CD4-positive, alpha-beta T cell (primary cell): ENCODE measurements around the gene BDH1. TPM values are rescaled to one million over a fixed set of nuclear protein-coding genes. Genes with fewer than 3 reads are reported as not detected.
"Not testable (repeated sequence)": the region's sequence is repeated elsewhere in the genome, so short reads cannot be mapped to it uniquely, and the experiment has no call there.

Source experiments
- ATAC-seq: fragments of 200-7000 bp; cut with Tn5 transposase; one replicate; pipeline ENCODE4 v1.10.0; 2022; ENCODE audit warnings: mild to moderate bottlenecking; ENCODE audit not compliant: poor library complexity
- CTCF ChIA-PET: fragments of 350-600 bp; sonication (Branson Sonifier 250); formaldehyde crosslinking; loops from one replicate; lab custom pipeline; 2021; ENCODE audit warnings: antibody characterized with exemption, inconsistent platforms; lab: Charles Lee
- POLR2A ChIA-PET: fragments of 350-600 bp; sonication (Branson Sonifier 250); formaldehyde crosslinking; loops from one replicate; lab custom pipeline; 2021; ENCODE audit warnings: antibody characterized with exemption, inconsistent platforms; lab: Charles Lee
- DNase-seq, 14 experiments: peaks; one replicate each; pipeline ENCODE4 v3.0.0-alpha.2; 2013 to 2020; ENCODE audit warnings: mixed read lengths in 2 of 14
- H3K27ac ChIP-seq, 2 donors: one replicate each; pipeline versions ENCODE4 v1.5.1 to v1.7.0; 2013; ENCODE audit warnings: low read length in 2 of 2, low read depth in 1 of 2, mild to moderate bottlenecking in 1 of 2
- H3K27me3 ChIP-seq, 2 experiments: 1 replicate in 1 of 2; 2 replicates in 1 of 2; pipeline versions ENCODE4 v1.6.1 to v1.7.0; 2013; ENCODE audit warnings: low read length in 2 of 2, control low read depth in 1 of 2, mild to moderate bottlenecking in 1 of 2, moderate library complexity in 1 of 2; ENCODE audit not compliant: insufficient read depth in 2 of 2, control insufficient read depth in 1 of 2
- H3K36me3 ChIP-seq: one replicate; pipeline ENCODE4 v1.6.1; 2013; ENCODE audit warnings: low read length, control low read depth; ENCODE audit not compliant: insufficient read depth
- H3K4me1 ChIP-seq: one replicate; pipeline ENCODE4 v1.6.1; 2013; ENCODE audit warnings: low read length, control low read depth; ENCODE audit not compliant: insufficient read depth
- H3K4me3 ChIP-seq: one replicate; pipeline ENCODE4 v1.5.1; 2013; ENCODE audit warnings: mild to moderate bottlenecking, low read length, moderate library complexity
- H3K9me3 ChIP-seq, 2 experiments: 1 replicate in 1 of 2; 2 replicates in 1 of 2; pipeline versions ENCODE4 v1.6.1 to v1.7.0; 2013; ENCODE audit warnings: low read length in 2 of 2, mild to moderate bottlenecking in 2 of 2, control low read depth in 1 of 2, moderate library complexity in 1 of 2; ENCODE audit not compliant: control insufficient read depth in 1 of 2, insufficient read depth in 1 of 2
- H3K27ac Mint-ChIP-seq: one replicate; pipeline ENCODE4 v1.8.0; 2020; ENCODE audit warnings: mixed read lengths
- H3K27me3 Mint-ChIP-seq: one replicate; pipeline ENCODE4 v1.8.0; 2021; ENCODE audit warnings: mixed read lengths
- H3K36me3 Mint-ChIP-seq: one replicate; pipeline ENCODE4 v1.8.0; 2021; ENCODE audit warnings: low read depth, mixed read lengths
- H3K4me1 Mint-ChIP-seq: one replicate; pipeline ENCODE4 v1.8.0; 2021; ENCODE audit warnings: low read depth, mixed read lengths
- H3K4me3 Mint-ChIP-seq: one replicate; pipeline ENCODE4 v1.8.0; 2020; ENCODE audit warnings: mild to moderate bottlenecking, mixed read lengths
- H3K9me3 Mint-ChIP-seq: one replicate; pipeline ENCODE4 v1.8.0; 2020; ENCODE audit warnings: mixed read lengths
- intact Hi-C, 2 experiments: fragments of 100-400 bp; cut with DNase I in 1 of 2; cut with micrococcal nuclease in 1 of 2; formaldehyde crosslinking; loops; one replicate each; pipeline versions ENCODE4 v1.15.1 to v1.9.0; 2023 to 2025; cut with DNase I, micrococcal nuclease
- total RNA-seq, 174 experiments: library from RNA in 2 of 174; stranded (reverse) in 2 of 174; gene quantifications; one replicate each; pipeline ENCODE4 v1.2.3 and lab custom pipeline; 2021 to 2026
- TF ChIP-seq, protein P1 (sequence below): fragments of 200-600 bp; IDR thresholded peaks from one replicate; pipeline ENCODE4 v1.8.0; 2022; ENCODE audit warnings: antibody characterized with exemption, mild to moderate bottlenecking

BDH1 gene
- total RNA-seq, 2 experiments from 2014 or later: 17.7 to 22.2 TPM

- TF ChIP-seq, protein P1, sequence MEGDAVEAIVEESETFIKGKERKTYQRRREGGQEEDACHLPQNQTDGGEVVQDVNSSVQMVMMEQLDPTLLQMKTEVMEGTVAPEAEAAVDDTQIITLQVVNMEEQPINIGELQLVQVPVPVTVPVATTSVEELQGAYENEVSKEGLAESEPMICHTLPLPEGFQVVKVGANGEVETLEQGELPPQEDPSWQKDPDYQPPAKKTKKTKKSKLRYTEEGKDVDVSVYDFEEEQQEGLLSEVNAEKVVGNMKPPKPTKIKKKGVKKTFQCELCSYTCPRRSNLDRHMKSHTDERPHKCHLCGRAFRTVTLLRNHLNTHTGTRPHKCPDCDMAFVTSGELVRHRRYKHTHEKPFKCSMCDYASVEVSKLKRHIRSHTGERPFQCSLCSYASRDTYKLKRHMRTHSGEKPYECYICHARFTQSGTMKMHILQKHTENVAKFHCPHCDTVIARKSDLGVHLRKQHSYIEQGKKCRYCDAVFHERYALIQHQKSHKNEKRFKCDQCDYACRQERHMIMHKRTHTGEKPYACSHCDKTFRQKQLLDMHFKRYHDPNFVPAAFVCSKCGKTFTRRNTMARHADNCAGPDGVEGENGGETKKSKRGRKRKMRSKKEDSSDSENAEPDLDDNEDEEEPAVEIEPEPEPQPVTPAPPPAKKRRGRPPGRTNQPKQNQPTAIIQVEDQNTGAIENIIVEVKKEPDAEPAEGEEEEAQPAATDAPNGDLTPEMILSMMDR: no peak
- Histone ChIP-seq H3K4me3 (no peak overlapping the region), H3K27ac (no peak overlapping the region), H3K4me1 (no peaks in the 10 kb centered on the region), H3K27me3 (no peaks in the 10 kb centered on the region), H3K9me3 (no peaks in the 10 kb centered on the region), H3K36me3 (no peaks in the 10 kb centered on the region)
- POLR2A ChIA-PET: no interaction called here
- DNase-seq (no peak), ATAC-seq (no peak)
- H3K4me3 Mint-ChIP-seq: no peak overlapping the region
- H3K27ac Mint-ChIP-seq: no peak overlapping the region
- H3K36me3 Mint-ChIP-seq: no peaks in the 10 kb centered on the region
- H3K4me1 Mint-ChIP-seq: no peaks in the 10 kb centered on the region
- intact Hi-C loops: no loop called here
- CTCF ChIA-PET: no interaction called here
- peaks cover 19% of the 10 kb centered on the region for H3K27me3 Mint-ChIP-seq
- H3K9me3 Mint-ChIP-seq: no peaks in the 10 kb centered on the region
These were observed 75.4 kb downstream of the BDH1 start for GRCh38 chr3:197480320-197480719.

DNA sequence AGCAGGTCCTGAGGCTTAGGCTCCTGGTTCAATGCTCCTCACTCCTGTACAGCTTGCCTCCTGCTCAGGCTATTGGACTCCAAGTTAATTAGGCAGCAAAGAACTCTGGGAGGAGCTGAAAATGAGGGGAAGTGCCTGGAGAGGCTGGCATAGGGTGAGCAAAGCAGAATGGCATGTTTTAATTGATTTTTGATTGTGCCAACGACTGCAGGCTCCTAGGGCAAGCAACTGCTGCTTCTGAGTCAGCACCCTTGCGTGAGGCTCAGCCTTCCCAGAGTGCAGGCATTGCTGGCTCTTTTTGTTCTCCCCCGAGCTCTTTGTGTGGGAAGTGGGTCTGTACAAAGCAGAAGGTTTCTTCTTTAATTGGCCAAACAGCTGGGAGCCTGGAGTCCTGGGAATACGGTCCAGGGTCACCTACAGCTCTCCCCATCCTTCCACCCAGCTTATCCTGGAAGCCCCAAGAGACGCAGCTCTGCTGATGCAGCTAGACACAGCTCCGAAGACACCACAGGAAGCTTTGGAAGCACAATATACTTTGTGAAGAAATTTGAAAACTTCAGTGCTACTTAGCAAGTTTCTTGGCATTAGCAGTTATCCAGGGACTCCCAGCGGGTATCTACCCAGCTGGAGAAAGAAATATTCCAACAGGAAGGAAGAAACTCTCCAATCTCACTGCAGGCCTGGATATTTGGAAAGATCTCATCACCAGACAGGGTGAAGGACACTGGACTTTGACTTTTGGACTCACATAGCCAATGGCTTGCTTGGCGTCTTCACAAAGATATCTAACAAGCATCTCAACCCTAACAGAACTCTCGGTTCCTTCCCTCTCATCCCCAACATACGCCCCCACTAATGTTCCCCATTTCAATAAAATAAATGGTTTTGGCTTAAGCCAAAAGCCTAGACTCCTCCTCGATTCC, 76.8 kb downstream of the BDH1 start:
- Mint-ChIP-seq H3K9me3 (no peaks in the 10 kb centered on the region), H3K27me3 (peaks cover 20% of the 10 kb centered on the region), H3K27ac (no peak overlapping the region), H3K36me3 (no peaks in the 10 kb centered on the region), H3K4me3 (no peak overlapping the region), H3K4me1 (no peaks in the 10 kb centered on the region)
- no peak for ATAC-seq
- ChIA-PET CTCF (no interaction called here), POLR2A (no interaction called here)
- no peaks in the 10 kb centered on the region for H3K36me3 ChIP-seq
- H3K4me1 ChIP-seq: no peaks in the 10 kb centered on the region
- no peak for DNase-seq
- H3K4me3 ChIP-seq: no peak overlapping the region
- H3K9me3 ChIP-seq: no peaks in the 10 kb centered on the region
- intact Hi-C loops: no loop called here
- no peaks in the 10 kb centered on the region for H3K27me3 ChIP-seq
- TF ChIP-seq, protein P1: no peak
- H3K27ac ChIP-seq: no peak overlapping the region

- H3K27me3 Mint-ChIP-seq: peaks cover 28% of the 10 kb centered on the region
- H3K4me1 Mint-ChIP-seq, H3K4me1 ChIP-seq, H3K4me3 Mint-ChIP-seq, intact Hi-C loops, H3K27ac ChIP-seq, H3K27me3 ChIP-seq, DNase-seq, ATAC-seq, CTCF ChIA-PET, POLR2A ChIA-PET, H3K9me3 Mint-ChIP-seq, H3K9me3 ChIP-seq, H3K36me3 ChIP-seq, H3K36me3 Mint-ChIP-seq, H3K27ac Mint-ChIP-seq, H3K4me3 ChIP-seq: not testable (repeated sequence)
These were observed 78.0 kb downstream of the BDH1 start for GRCh38 chr3:197477816-197478215.
